Activated T-cell treated with anti-CD3 and anti-CD28 coated beads, Interleukin-2, amount 50 U/mL, for 72 hours (primary cell): ENCODE data around the gene UAP1L1. TPM values are rescaled to one million over a fixed set of nuclear protein-coding genes. Genes with fewer than 3 reads are reported as not detected.

ENCODE experiments used
- ATAC-seq, 2 donors: fragments of 150-1000 bp; cut with Tn5 transposase; replicated peaks in 1 of 2; 2 replicates each; pipeline ENCODE4 v1.10.0; 2021; ENCODE audit warnings: moderate library complexity in 2 of 2, mild to moderate bottlenecking in 1 of 2
- DNase-seq, 2 donors: peaks; one replicate each; pipeline ENCODE4 v3.0.0; 2021 to 2022; ENCODE audit warnings: mixed read lengths in 1 of 2
- H3K27ac Mint-ChIP-seq: one replicate; pipeline ENCODE4 v1.8.0; 2022; ENCODE audit warnings: mild to moderate bottlenecking, moderate library complexity, mixed read lengths
- H3K27me3 Mint-ChIP-seq: one replicate; pipeline ENCODE4 v1.8.0; 2022; ENCODE audit warnings: low read depth, mixed read lengths
- H3K36me3 Mint-ChIP-seq, 2 donors: one replicate each; pipeline ENCODE4 v1.8.0; 2022; ENCODE audit warnings: mixed read lengths in 2 of 2, mild to moderate bottlenecking in 1 of 2; ENCODE audit not compliant: insufficient read depth in 2 of 2
- H3K4me1 Mint-ChIP-seq: one replicate; pipeline ENCODE4 v1.8.0; 2022; ENCODE audit warnings: low read depth, mixed read lengths
- H3K4me3 Mint-ChIP-seq, 2 donors: one replicate each; pipeline ENCODE4 v1.8.0; 2022; ENCODE audit warnings: mild to moderate bottlenecking in 2 of 2, mixed read lengths in 2 of 2, moderate library complexity in 2 of 2
- H3K9me3 Mint-ChIP-seq, 2 donors: one replicate each; pipeline ENCODE4 v1.8.0; 2022; ENCODE audit warnings: mixed read lengths in 2 of 2
- total RNA-seq, 2 donors: library from RNA; stranded (reverse); gene quantifications; one replicate each; pipeline ENCODE4 v1.2.3, GENCODE V29; 2022

Gene UAP1L1
- total RNA-seq, 2 donors from 2014 or later: 13.6 to 14.3 TPM

DNA sequence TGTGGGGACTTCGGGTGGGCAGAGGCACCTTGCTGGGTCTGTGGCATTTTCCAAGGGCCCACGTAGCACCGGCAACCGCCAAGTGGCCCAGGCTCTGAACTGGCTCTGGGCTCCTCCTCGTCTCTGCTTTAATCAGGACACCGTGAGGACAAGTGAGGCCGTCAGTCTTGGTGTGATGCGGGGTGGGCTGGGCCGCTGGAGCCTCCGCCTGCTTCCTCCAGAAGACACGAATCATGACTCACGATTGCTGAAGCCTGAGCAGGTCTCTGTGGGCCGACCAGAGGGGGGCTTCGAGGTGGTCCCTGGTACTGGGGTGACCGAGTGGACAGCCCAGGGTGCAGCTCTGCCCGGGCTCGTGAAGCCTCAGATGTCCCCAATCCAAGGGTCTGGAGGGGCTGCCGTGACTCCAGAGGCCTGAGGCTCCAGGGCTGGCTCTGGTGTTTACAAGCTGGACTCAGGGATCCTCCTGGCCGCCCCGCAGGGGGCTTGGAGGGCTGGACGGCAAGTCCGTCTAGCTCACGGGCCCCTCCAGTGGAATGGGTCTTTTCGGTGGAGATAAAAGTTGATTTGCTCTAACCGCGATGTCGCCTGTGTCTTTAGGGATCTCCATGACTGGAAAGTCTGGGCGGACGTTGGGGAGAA lies 31.4 kb downstream of the UAP1L1 start:
- H3K27ac Mint-ChIP-seq: no peak overlapping the region
- H3K27me3 Mint-ChIP-seq: no peaks in the 10 kb centered on the region
- peaks cover 0 to 2% of the 10 kb centered on the region in 2 donors for H3K9me3 Mint-ChIP-seq
- peaks cover 4% of the 10 kb centered on the region for H3K4me1 Mint-ChIP-seq
- ATAC-seq (no peak), DNase-seq (no peak)
- H3K36me3 Mint-ChIP-seq: peaks cover 6 to 13% of the 10 kb centered on the region in 2 donors
- H3K4me3 Mint-ChIP-seq: no peak overlapping the region

DNA sequence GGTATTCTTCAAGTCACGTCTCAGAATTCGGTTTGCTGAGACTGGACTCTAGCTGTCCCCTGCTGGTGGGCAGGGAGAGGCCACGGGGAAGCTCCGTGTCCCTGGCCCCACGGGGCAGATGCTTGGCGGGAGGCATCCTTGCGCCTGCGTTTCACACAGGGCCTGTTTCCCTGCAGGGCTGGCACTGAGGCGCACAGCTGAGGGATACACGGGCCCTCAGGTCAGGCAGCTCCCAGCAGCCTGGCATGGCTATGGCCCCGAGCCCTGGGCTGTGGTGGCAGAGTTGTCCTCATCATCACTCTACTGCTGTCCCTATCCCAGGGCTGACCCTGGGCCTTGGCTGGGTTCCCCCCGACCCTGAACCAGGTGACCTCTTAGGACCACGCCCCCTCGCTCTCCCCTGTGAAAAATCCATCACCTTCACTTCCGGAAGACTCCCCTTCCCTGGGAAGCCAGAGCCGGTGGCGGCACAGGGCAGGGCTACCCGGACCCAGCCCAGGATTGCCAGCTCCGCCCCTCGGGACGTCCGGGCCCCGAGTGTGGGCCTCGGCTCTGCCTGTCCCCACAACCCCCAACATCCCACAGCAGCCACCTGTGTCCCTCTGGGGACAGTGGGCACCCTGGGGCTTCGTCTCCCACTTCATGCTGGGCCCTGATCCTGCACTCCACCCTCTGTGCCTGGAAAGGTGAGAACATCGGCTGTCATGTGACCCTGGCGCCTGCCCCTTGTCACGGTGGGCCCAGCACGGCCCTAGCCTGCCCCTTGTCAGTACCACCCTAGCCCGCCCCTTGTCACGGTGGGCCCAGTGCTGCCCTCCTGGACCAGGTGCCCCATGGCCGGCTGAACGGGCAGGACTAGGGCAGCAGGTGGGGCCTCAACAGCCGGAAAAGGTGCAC lies 32.2 kb downstream of the UAP1L1 start:
- H3K9me3 Mint-ChIP-seq: no peaks in the 10 kb centered on the region
- no peak overlapping the region for H3K4me3 Mint-ChIP-seq
- H3K4me1 Mint-ChIP-seq: peaks cover 4% of the 10 kb centered on the region
- H3K27ac Mint-ChIP-seq: no peak overlapping the region
- ATAC-seq (no peak), DNase-seq (no peak)
- H3K27me3 Mint-ChIP-seq: no peaks in the 10 kb centered on the region
- H3K36me3 Mint-ChIP-seq: peaks cover 1 to 5% of the 10 kb centered on the region in 2 donors

- H3K36me3 Mint-ChIP-seq: peaks cover 0 to 4% of the 10 kb centered on the region in 2 donors
- H3K27me3 Mint-ChIP-seq: no peaks in the 10 kb centered on the region
- DNase-seq: no peak
- no peaks in the 10 kb centered on the region for H3K9me3 Mint-ChIP-seq
- ATAC-seq: no peak
- no peak overlapping the region for H3K27ac Mint-ChIP-seq
- peaks cover 4% of the 10 kb centered on the region for H3K4me1 Mint-ChIP-seq
- peak overlapping the region in 1 of 2 donors; percentile 47 for H3K4me3 Mint-ChIP-seq
Measured at GRCh38 chr9:137110147-137110910, 33.0 kb downstream of the UAP1L1 start.

DNA sequence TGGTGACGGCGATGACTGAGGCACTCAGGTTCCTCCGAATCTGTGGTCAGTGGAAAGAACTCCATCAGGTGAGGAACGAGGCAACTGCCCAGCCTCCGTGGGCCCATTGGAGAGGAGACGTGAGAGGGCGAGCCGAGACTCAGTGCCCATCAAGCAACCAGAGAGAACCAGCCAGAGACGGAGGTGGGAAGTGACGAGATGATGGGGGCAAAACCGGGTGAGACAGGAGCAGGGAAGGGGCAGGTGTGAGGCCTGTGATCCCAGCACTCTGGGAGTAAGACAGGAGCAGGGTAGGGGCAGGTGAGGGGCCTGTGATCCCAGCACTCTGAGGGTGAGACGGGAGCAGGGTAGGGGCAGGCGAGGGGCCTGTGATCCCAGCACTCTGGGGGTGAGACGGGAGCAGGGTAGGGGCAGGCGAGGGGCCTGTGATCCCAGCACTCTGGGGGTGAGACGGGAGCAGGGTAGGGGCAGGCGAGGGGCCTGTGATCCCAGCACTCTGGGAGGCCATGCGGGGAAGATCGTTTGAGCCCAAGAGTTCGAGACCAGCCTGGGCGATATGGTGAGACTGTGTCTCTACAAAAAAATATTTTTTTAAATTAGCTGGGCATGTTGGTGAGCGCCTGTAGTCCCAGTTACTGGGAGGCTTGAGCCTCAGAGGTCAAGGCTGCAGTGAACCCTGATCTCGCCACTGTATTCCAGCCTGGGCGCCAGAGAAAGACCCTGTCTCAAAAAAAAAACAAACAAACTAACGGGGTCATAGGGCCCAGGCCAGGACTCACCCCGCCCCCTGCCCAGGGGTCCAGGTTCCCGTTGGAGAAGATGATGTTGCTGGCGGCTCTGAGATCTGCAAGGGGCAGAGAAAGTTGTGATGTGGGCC lies 33.8 kb downstream of the UAP1L1 start:
- Mint-ChIP-seq H3K4me3 (peak overlapping the region in 1 of 2 donors; percentile 47), H3K27ac (no peak overlapping the region), H3K4me1 (peaks cover 4% of the 10 kb centered on the region), H3K9me3 (no peaks in the 10 kb centered on the region), H3K27me3 (no peaks in the 10 kb centered on the region), H3K36me3 (peaks cover 0 to 4% of the 10 kb centered on the region in 2 donors)
- ATAC-seq (no peak), DNase-seq (no peak)

DNA sequence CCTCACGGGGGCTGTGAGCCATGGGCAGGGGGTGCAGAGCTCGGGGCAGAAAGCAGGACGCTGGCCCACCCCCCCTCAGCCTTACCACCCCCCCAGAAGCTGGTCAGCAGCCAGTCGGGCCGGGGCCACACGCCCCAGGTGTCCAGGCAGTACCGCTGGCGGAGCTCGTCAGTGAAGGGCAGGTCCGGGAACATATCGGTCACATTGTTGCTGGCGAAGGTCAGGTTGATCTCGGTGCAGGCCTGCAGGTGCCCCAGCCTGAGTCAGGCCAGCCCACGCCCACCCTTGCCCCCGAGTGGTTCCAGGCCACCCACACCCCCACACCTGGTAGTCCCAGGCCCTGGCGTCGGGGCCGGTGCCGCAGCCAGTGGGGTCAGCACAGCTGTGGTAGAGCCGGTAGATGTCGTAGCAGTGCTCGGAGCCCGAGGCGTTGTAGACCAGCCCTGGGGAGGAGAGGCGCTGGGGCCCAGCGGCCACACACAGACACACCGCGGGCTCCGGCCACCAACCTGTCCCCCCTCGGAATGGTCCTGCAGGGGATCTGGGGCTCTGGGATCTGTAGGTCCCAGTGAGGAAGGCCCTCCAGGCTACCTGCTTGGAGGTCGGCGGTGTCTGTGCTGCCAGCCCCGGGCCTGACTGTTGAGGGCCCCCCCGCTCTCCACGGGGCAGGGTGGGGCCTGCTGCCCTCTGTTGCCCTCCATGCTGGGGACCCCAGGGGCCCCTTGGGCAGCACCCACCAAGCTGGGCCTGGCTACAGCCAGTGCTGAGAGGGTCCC lies 34.7 kb downstream of the UAP1L1 start:
- H3K4me1 Mint-ChIP-seq: peaks cover 4% of the 10 kb centered on the region
- DNase-seq (no peak), ATAC-seq (no peak)
- no peak overlapping the region for H3K4me3 Mint-ChIP-seq
- no peaks in the 10 kb centered on the region for H3K27me3 Mint-ChIP-seq
- H3K36me3 Mint-ChIP-seq: peaks cover 0 to 4% of the 10 kb centered on the region in 2 donors
- no peaks in the 10 kb centered on the region for H3K9me3 Mint-ChIP-seq
- H3K27ac Mint-ChIP-seq: no peak overlapping the region

GRCh38 chr9:137112564-137113384 lies 35.5 kb downstream of the UAP1L1 start:
- DNase-seq (no peak), ATAC-seq (no peak)
- Mint-ChIP-seq H3K9me3 (no peaks in the 10 kb centered on the region), H3K36me3 (peaks cover 0 to 4% of the 10 kb centered on the region in 2 donors), H3K27me3 (no peaks in the 10 kb centered on the region), H3K4me1 (peaks cover 4% of the 10 kb centered on the region), H3K4me3 (peak overlapping the region; percentile 49 to 85), H3K27ac (no peak overlapping the region)

- Mint-ChIP-seq H3K27ac (no peak overlapping the region), H3K27me3 (no peaks in the 10 kb centered on the region)
- DNase-seq: peak; percentile 28 to 53
Measured at GRCh38 chr9:137113385-137114159, 36.3 kb downstream of the UAP1L1 start.

DNA sequence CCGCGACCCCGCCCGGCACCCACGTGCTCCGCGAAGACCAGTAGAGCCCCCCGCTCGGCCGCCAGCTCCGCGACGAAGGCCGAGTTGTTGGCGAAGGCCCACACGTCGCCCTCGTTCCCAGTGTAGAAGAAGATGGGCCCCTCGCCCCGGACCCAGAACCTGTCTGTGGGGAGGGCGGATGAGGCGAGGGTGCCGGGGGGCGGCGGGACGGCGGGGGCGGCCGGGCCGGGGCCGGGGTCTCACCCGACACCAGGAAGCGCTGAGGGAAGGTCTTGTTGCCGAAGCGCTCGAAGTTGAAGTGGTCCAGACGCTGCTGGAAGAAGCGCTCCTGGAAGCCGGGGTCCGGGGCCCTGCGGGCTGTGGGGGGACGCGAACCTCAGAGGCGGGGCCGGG lies 36.9 kb downstream of the UAP1L1 start:
- Mint-ChIP-seq H3K27me3 (no peaks in the 10 kb centered on the region), H3K4me1 (peaks cover 9% of the 10 kb centered on the region), H3K36me3 (peaks cover 0 to 4% of the 10 kb centered on the region in 2 donors), H3K27ac (no peak overlapping the region), H3K9me3 (no peaks in the 10 kb centered on the region), H3K4me3 (peak overlapping the region; percentile 57 to 65)
- DNase-seq (peak; percentile 20 to 23), ATAC-seq (peak; percentile 23)

More at GRCh38 chr9:137113385-137114159, 36.3 kb downstream of the UAP1L1 start:
- peaks cover 4% of the 10 kb centered on the region for H3K4me1 Mint-ChIP-seq
- H3K4me3 Mint-ChIP-seq: peak overlapping the region; percentile 42 to 85
- H3K9me3 Mint-ChIP-seq: no peaks in the 10 kb centered on the region
- H3K36me3 Mint-ChIP-seq: peaks cover 0 to 4% of the 10 kb centered on the region in 2 donors
- ATAC-seq: peak; percentile 37 to 41

- ATAC-seq (peak; percentile 93 to 94), DNase-seq (peak; percentile 87 to 89)
- no peak within 1 kb of the TSS for H3K27ac Mint-ChIP-seq
- H3K36me3 Mint-ChIP-seq: peaks cover 0 to 4% of the 10 kb centered on the region in 2 donors
- H3K4me1 Mint-ChIP-seq: peaks cover 12% of the 10 kb centered on the region
- peak within 1 kb of the TSS; percentile 65 to 85 for H3K4me3 Mint-ChIP-seq
- no peaks in the 10 kb centered on the region for H3K9me3 Mint-ChIP-seq
- no peaks in the 10 kb centered on the region for H3K27me3 Mint-ChIP-seq
Measured at GRCh38 chr9:137114613-137115393, 37.5 kb downstream of the UAP1L1 start, which contains the start of gene DPP7. Gene DPP7 (minus strand): TSS chr9:137114733. CDS start chr9:137114713, 20 bp downstream.
